GM23338 (cell line): ENCODE data around the gene KRT25.

Experiments used
- CREB1 ChIP-seq: fragments of 250-450 bp; sonication (Bioruptor Pico); IDR thresholded peaks from 2 replicates; pipeline ENCODE4 v1.5.0; 2020; ENCODE audit warnings: low read depth, mild to moderate bottlenecking, moderate library complexity
- EZH2 ChIP-seq: fragments of 200-600 bp; sonication (generic); IDR thresholded peaks from one replicate; pipeline ENCODE4 v1.8.0; 2017; ENCODE audit warnings: antibody characterized with exemption, mild to moderate bottlenecking, low read depth; ENCODE audit not compliant: unreplicated experiment
- EZH2phosphoT487 ChIP-seq: fragments of 200-600 bp; sonication (generic); IDR thresholded peaks from one replicate; pipeline ENCODE4 v1.8.1; 2018; ENCODE audit warnings: antibody characterized with exemption; ENCODE audit not compliant: unreplicated experiment
- JUNB ChIP-seq: IDR thresholded peaks from one replicate; pipeline ENCODE4 v1.6.1; 2016; ENCODE audit warnings: antibody characterized with exemption; ENCODE audit not compliant: unreplicated experiment
- NANOG ChIP-seq: IDR thresholded peaks from 2 replicates; pipeline ENCODE4 v1.6.1; 2016; ENCODE audit warnings: antibody characterized with exemption, borderline replicate concordance
- POLR2AphosphoS5 ChIP-seq: IDR thresholded peaks from 2 replicates; pipeline ENCODE4 v1.6.1; 2016; ENCODE audit warnings: antibody characterized with exemption, low read depth
- STAT1 ChIP-seq: IDR thresholded peaks from one replicate; pipeline ENCODE4 v1.6.1; 2016; ENCODE audit warnings: antibody characterized with exemption; ENCODE audit not compliant: unreplicated experiment
- ZNF114 ChIP-seq: fragments of 250-450 bp; sonication (Bioruptor Pico); IDR thresholded peaks from 2 replicates; pipeline ENCODE4 v1.5.0; 2020; ENCODE audit warnings: mild to moderate bottlenecking, moderate library complexity
- ZNF331 ChIP-seq: fragments of 250-450 bp; sonication (Bioruptor Pico); IDR thresholded peaks from 2 replicates; pipeline ENCODE4 v1.5.0; 2020; ENCODE audit warnings: low read depth, mild to moderate bottlenecking, moderate library complexity
- TF ChIP-seq, protein P1 (sequence below), 2 experiments: fragments of 200-600 bp in 1 of 2; sonication (generic) in 1 of 2; conservative IDR thresholded peaks; 2 replicates each; pipeline versions ENCODE4 v1.5.1 to v1.6.1; 2016 to 2017; ENCODE audit warnings: antibody characterized with exemption in 2 of 2, low read depth in 2 of 2, mild to moderate bottlenecking in 2 of 2, moderate library complexity in 1 of 2
- TF ChIP-seq, protein P2 (sequence below): IDR thresholded peaks from one replicate; pipeline ENCODE4 v1.6.1; 2018; ENCODE audit warnings: antibody characterized with exemption; ENCODE audit not compliant: unreplicated experiment
- TF ChIP-seq, protein P3 (sequence below): IDR thresholded peaks from 2 replicates; pipeline ENCODE4 v1.6.1; 2016; ENCODE audit warnings: antibody characterized with exemption

DNA sequence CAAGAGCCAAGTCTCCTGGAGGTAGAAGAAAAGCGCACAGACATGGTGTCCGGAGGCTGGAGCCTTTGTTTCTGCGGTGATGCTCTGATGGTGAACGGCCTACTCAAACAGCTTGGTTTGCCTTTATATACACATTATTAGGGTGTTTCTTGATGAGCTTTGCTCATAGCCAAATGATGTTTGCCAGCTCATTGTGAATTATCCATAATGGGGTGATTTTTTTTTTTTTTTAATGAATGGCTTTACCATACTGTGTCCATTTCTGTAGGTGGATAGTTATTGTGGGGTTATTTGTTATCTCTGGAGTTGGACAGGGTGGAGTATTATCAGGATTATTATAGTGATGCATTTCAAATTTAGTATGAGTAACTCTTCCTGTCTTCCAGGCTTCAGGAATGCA, 27.3 kb upstream of the KRT25 start, which contains the start of gene KRT27:
- TF ChIP-seq, protein P1, sequence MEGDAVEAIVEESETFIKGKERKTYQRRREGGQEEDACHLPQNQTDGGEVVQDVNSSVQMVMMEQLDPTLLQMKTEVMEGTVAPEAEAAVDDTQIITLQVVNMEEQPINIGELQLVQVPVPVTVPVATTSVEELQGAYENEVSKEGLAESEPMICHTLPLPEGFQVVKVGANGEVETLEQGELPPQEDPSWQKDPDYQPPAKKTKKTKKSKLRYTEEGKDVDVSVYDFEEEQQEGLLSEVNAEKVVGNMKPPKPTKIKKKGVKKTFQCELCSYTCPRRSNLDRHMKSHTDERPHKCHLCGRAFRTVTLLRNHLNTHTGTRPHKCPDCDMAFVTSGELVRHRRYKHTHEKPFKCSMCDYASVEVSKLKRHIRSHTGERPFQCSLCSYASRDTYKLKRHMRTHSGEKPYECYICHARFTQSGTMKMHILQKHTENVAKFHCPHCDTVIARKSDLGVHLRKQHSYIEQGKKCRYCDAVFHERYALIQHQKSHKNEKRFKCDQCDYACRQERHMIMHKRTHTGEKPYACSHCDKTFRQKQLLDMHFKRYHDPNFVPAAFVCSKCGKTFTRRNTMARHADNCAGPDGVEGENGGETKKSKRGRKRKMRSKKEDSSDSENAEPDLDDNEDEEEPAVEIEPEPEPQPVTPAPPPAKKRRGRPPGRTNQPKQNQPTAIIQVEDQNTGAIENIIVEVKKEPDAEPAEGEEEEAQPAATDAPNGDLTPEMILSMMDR (conservative IDR thresholded peaks at IDR 0.05; ENCODE audit: low read depth in 2 of 2): no peak
- TF ChIP-seq EZH2 (no peak), JUNB (no peak), STAT1 (no peak), POLR2AphosphoS5 (no peak), CREB1 (CRISPR knock-in tag) (no peak), EZH2phosphoT487 (no peak), NANOG (no peak), ZNF114 (CRISPR knock-in tag) (no peak), ZNF331 (CRISPR knock-in tag) (no peak)
- TF ChIP-seq, protein P2, sequence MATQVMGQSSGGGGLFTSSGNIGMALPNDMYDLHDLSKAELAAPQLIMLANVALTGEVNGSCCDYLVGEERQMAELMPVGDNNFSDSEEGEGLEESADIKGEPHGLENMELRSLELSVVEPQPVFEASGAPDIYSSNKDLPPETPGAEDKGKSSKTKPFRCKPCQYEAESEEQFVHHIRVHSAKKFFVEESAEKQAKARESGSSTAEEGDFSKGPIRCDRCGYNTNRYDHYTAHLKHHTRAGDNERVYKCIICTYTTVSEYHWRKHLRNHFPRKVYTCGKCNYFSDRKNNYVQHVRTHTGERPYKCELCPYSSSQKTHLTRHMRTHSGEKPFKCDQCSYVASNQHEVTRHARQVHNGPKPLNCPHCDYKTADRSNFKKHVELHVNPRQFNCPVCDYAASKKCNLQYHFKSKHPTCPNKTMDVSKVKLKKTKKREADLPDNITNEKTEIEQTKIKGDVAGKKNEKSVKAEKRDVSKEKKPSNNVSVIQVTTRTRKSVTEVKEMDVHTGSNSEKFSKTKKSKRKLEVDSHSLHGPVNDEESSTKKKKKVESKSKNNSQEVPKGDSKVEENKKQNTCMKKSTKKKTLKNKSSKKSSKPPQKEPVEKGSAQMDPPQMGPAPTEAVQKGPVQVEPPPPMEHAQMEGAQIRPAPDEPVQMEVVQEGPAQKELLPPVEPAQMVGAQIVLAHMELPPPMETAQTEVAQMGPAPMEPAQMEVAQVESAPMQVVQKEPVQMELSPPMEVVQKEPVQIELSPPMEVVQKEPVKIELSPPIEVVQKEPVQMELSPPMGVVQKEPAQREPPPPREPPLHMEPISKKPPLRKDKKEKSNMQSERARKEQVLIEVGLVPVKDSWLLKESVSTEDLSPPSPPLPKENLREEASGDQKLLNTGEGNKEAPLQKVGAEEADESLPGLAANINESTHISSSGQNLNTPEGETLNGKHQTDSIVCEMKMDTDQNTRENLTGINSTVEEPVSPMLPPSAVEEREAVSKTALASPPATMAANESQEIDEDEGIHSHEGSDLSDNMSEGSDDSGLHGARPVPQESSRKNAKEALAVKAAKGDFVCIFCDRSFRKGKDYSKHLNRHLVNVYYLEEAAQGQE: no peak
- TF ChIP-seq, protein P3, sequence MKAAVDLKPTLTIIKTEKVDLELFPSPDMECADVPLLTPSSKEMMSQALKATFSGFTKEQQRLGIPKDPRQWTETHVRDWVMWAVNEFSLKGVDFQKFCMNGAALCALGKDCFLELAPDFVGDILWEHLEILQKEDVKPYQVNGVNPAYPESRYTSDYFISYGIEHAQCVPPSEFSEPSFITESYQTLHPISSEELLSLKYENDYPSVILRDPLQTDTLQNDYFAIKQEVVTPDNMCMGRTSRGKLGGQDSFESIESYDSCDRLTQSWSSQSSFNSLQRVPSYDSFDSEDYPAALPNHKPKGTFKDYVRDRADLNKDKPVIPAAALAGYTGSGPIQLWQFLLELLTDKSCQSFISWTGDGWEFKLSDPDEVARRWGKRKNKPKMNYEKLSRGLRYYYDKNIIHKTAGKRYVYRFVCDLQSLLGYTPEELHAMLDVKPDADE: no peak
